G401.6 (cell line): Measurements from ENCODE around the gene COX7A1.

Experiments used
- FAIRE-seq: peaks from 2 replicates; lab custom pipeline; 2012; peaks lifted over from hg19 to GRCh38; lab: Jason Lieb, UNC

The COX7A1 gene

GRCh38 chr19:36111200-36111539 is 41.1 kb downstream of the COX7A1 start:
- no peak for FAIRE-seq

GRCh38 chr19:36110487-36111199 is 41.6 kb downstream of the COX7A1 start, which contains the start of gene OVOL3:
OVOL3 (plus strand) TSS chr19:36111143; CDS start chr19:36111203, 60 bp downstream.
- FAIRE-seq, result no peak

GRCh38 chr19:36108684-36109083 is 43.6 kb downstream of the COX7A1 start:
- FAIRE-seq, result no peak

- FAIRE-seq, result no peak
Observed at GRCh38 chr19:36106991-36107390, 45.3 kb downstream of the COX7A1 start.

- FAIRE-seq, result no peak
Observed at GRCh38 chr19:36106441-36106840, 45.8 kb downstream of the COX7A1 start.

GRCh38 chr19:36103842-36104552 is 48.2 kb downstream of the COX7A1 start:
- FAIRE-seq, result no peak

- no peak for FAIRE-seq
Observed at GRCh38 chr19:36103040-36103626, 49.1 kb downstream of the COX7A1 start.

GRCh38 chr19:36101550-36102327 is 50.5 kb downstream of the COX7A1 start:
- FAIRE-seq, result no peak
